HG03575 (cell line): ENCODE measurements around the gene MAP1LC3A.

Experiments used
- ATAC-seq: cut with Tn5 transposase; IDR thresholded peaks from one replicate; pipeline ENCODE4 v1.9.1; 2021; ENCODE audit not compliant: unreplicated experiment, insufficient number of reproducible peaks, low FRiP score; ENCODE audit errors: extremely low read depth

The MAP1LC3A gene

DNA sequence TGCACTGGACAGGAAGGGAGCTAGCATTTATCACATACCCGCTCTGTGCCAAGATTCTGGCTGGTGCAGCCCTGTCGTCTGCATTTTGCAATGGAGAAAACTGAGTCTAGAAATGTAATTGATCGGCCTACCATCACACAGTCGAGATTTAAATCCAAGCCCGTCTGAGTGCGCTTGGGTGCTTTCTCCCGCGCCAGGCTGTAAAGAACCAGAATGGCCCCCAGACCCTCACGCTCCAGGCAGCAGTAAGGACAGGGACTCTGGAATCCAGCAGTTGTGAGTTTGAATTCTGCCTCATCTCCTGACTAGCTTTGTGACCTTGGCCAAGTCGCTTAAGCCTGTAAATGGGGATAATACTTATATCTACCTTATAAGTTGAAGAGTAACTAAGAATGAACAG lies 31.5 kb upstream of the MAP1LC3A start:
- no peak for ATAC-seq

DNA sequence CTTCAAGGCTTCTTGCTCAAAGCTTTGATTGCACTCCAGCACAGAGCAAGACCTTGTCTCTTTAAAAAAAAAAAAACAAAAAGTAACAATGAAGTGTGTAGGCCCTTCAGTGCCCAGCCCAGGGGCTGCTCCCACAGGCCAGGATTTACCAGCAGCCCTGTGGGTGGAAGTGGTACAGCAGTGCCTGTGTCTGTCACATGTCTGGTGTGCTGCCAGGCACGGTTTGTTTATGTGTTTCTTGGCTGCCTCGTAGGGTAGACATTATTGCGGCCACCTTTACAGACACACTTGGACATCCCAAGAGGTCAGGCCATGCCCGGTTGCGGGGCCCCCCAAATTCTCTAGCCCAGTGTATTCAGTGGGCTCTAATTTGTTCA lies 29.6 kb upstream of the MAP1LC3A start:
- no peak for ATAC-seq

DNA sequence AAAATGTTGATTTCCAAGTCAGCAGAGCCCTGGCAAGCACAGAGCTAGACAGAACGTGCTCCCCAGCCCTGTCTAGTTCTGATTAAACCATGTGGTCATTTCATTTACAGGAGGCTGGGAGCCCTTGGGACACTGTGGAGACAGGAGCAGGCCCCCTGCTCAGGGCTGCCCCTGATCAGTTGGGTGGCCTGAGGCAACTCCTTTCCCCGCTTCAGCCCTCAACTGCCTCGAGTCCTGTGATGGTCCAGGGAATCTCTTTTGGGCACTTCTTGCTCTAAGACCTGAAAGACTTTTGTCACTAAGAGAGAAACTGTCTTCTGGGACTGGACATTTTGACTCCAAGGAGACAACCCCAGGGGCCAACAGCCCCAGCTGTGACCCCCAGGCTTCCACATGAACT lies 28.8 kb upstream of the MAP1LC3A start:
- ATAC-seq: no peak

DNA sequence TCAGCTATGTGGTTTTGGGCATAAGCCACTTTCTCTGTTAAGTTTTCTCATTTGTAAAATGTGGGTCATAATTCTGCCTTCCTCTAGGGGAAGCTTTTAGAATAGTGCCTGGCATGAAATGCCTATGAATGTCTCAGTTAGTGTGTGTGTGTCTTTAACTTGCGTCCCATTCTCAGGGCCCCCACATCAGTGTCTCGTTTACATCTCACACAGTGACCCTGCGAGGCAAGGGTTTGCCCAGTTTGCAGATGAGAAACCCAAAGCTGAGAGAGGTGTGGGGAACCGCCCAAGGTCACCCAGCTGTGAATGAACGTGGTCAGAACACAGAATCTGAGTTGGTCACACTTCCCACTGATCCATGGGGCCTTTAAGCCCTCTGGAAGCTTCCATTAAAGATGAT lies 28.2 kb upstream of the MAP1LC3A start:
- ATAC-seq: no peak

DNA sequence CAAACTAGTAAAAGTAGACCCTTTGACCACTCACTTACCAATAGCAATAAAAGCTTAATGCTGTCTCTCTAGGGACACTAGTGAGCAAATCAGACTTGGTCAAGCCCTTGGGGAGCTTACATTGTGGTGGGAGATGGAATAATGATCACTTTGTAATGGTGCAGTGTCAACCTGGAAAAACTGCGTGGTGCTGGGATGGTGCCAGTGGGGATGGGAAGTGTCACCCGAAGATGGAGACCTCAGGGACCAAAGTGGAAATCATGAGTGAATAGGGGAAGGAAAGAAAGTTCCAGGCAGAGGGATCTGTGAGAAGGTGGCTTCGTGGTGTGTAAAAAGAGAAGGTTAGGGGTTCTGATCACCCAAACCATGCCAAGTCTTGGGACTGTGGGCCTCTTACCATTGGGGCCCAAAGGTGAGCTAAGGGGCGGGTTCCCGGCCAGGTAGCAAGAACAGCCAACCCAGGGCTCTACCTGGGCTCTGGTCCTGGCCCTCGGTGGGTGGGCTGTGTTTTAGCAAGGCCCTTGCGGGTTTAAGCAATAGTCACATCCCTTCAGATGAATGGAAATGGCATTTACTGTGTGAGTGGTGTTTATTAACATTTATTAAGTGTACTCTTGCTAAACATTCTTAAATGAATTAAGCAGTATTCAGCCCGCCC lies 26.8 kb upstream of the MAP1LC3A start:
- ATAC-seq: no peak

DNA sequence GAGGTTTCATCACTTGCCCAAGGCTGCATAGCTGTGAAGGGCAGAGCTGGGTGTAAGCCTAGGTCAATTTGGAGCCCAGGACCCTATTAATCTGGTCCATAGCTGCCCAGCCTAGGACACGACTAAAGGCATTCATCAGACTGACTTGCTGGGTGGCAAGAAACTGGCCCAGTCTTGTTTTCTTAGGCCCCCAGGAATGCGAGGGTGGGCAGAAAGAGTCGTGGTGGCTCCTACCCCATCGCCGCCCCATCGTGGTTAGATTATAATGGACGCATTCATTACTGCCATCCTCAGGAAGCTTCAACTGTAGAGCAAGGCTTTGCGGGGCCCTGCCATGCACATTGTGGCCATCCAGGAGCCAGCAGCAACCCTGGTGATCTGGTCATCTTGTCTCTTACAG lies 26.2 kb upstream of the MAP1LC3A start:
- no peak for ATAC-seq

DNA sequence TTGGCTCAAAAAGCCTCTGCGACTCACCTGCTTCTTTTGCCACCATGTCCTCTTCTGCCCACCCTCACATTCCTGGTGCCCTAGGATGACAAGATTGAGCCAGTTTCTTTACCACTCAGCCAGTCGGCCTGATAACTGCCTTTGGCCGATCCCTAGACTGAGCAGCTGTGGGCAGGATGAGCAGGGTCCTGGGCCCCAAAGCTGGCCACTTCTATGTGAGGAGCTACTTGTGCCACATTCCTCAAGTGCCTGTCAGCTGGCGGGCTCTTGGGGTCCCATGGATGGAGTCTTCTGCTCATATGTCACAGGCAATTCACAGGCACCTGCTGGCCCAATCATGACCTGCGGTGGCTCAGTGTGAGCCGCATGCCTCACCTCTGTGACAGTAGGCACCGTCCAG lies 25.8 kb upstream of the MAP1LC3A start:
- ATAC-seq: no peak

DNA sequence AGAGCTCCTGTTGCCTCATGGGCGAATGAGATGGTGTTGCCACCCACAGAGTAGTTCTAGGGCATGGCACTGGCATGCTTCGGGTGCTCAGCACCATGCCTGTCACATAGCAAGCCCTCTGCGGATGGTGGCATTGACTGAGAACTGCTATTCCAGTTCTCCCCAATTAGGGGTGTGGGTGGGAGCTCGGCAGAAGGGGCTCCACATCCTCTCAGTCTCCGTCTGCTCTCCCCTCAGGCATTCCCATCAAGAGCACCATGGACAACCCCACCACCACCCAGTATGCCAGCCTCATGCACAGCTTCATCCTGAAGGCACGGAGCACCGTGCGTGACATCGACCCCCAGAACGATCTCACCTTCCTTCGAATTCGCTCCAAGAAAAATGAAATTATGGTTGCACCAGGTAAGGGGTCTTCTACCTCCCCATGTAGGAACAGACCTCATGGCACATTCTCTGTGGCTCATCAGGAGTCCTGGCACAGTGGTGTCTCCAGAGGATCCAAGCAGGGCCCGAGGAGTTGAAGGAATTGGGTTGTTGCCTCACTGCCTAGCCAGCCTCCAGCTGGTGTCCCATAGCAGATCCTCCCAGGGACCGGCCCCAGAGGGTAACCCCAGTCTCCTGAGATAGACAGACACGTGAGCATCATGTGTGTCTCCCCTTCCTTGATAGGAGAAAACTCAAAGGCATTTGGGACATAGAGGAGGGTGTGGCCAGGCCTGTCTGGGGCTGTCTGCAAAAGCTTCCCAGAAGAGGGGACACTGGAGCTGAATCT lies 23.9 kb upstream of the MAP1LC3A start:
- no peak for ATAC-seq

DNA sequence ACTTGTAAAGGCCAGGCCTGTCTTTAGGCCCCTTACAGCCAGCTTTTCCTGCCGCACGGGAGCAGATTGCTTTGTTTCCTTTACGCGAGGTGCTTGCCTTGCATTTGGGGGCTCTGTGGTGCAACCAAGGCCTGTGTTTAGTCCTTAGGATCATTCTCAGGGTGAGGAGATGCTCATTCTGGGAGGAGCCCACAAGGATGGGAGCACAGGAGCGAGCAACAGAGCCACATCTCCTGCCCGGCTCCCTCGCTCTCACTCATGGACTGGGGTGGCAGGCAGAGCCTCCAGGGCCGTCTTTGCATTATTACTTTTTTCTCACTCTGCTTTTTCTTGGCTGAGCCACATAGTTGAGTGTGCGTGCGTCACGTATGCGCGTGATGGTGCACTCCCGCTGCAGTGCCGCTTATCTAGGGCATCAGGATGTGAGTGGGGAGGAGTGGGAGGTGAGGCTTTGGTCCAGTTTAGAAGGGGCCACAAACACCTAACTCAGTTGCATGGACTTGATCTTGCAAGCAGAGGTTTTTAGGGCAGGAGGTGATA lies 23.1 kb upstream of the MAP1LC3A start:
- no peak for ATAC-seq

DNA sequence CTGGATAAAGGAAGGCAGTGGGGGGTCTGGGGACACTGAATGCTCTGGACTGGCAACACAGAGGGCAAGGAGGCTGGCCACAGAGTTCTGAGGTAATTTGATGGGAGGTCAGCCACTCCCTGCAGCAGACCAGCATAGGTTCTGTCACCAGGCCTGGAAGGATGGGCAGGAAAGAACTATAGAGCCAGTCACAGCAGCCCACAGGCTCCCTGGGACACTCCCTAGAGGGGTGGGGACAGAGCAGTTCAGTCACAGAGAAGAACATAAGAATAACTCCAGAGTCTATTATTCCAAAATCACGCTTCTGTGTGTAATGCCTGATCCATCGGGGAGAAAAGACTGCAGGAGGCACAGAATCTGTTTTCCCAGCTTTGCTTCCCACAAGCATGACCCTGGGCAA lies 22.7 kb upstream of the MAP1LC3A start:
- no peak for ATAC-seq

DNA sequence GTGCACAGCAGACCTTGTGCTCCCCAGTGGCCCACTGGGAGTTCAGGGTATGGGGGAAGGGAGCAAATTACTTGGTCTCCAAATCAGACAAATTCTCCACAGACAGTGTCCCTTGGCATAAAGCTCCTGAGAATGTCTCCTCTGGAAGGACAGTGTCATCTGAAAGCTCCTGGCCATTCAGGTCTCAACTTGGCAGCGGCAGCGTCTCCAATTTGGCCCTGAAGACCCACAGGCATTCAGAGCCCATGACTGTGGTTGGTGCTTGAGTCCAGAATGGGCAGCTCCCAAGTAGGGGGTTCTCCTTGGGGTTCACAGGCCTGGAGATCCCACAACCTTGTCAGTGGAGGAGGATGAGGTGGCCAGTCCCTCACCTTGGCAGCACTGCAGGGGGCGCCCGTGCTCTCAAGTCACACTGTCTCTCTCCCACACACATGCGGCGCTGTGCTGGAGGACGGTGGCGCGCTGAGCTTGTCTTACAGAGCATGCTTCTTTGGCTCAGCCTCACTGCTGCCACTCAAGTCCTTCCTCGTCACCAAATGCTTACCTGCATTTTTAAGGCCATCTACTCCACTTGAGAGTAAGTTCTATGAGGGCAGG lies 21.6 kb upstream of the MAP1LC3A start:
- ATAC-seq: no peak

DNA sequence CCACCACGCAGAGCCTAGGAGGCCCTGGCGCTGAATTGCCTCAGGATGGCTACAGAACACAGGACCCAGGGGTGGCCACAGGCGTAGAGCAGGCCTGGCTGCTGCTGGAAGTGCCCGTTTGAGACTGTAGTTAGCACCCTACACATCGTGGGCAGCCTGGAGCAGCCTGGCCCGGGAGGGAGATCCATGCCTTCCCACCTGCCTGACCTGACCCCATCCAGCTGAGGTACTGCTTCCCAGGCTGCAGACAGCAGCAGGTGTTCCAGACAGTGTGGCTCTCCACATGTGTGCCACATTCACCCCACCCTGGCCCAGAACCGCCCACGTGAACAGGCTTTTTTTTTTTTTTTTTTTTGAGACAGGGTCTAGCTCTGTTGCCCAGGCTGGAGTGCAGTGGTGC lies 20.9 kb upstream of the MAP1LC3A start:
- no peak for ATAC-seq

DNA sequence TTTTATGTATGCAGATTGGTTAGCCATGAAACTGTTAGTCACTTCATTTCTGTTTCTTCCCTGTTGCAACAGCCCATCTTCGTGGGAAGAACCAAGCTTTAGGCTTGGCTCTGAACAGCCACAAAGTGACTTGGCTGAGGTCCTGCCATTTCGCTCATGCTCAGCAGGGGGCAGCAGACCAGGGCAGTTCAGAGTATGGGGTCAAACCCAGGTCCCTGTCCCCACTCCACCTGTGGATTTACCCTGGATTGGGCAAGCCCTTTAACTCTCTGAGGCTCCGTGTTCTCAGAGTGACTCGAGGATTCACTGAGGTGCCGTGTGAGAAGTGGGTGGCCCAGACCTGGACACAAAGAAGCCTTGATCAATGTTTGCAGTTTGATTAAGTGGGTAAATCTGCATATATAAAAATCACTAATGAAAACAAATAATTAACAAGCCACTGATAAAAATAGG lies 19.8 kb upstream of the MAP1LC3A start:
- ATAC-seq: no peak

DNA sequence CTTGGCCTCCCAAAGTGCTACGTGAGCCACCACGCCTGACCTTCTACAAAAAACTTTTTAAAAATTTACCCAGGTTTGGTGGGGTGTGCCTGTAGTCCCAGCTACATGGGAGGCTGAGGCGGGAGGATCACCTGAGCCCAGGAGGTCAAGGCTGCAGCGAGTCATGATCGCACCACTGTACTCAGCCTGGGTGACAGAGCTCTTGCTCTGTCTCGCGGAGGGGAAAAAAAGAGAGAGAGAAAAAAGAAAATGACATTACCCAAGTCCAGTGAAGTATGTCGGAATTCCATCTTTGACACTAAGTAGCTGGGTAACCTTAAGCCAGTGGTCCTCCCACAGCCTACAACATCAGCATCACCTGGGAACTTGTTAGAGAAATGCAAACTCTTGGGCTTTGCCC lies 18.8 kb upstream of the MAP1LC3A start:
- no peak for ATAC-seq

DNA sequence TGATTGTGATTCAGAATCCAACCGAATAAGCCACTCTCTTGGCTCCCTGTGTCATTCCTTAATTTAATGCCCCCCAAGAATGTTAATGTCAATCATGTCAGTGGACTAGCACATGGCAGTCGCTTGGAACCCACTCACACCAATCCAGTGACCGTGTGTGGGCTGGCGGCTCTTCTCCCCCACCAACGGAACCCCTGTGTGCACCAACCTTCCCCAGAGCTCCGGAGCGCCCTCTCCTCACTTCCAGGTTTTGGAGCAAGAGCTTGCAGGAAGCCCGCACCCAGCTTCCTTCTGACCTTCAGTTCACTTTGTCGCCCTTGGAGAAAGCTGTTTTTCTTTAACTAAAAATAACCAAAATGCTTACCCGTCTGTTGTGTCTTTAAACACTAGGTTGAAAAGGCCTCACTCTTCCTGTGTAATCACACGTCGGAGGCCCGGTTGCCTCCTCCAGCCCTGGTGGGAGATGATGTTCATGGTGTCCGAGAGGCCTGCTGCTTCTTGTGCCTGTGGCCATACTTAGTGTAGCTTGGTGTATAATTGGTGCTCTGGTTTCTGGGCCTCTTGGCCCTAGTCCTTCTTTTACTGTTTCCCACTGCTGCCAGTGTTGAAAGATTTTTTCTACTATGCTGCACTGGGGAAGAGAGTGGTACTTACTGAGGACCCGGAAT lies 17.8 kb upstream of the MAP1LC3A start:
- ATAC-seq: no peak

DNA sequence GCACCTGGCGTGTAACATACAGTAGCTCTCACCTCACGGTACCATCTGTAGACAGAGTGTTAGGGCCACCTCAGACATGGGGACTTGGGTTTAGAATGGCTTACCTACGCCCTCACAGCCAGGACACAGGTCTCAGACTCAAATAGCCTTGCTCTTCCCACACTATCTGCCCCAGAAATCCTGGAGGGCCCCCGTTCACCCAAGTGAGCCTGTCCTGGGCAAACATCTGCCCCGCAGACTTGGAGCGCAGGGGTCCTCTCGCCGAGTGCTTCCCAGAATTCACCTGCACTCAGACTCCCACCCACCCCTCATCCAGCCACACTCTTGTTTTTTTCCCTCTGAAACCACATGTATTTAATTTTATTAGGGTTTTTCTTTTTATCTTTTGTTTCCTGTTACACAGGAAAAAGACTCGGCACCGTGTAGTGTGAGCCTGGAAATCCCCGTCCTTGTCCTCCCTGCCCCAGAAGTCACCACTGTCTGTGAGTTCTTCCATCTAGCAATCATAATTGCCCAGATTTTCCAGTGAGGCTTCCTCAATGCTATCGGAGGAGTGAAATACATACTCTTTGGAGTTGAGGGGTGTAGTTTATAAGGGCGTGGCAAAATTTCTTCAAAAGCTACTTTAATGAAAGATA lies 17.1 kb upstream of the MAP1LC3A start:
- ATAC-seq: no peak

DNA sequence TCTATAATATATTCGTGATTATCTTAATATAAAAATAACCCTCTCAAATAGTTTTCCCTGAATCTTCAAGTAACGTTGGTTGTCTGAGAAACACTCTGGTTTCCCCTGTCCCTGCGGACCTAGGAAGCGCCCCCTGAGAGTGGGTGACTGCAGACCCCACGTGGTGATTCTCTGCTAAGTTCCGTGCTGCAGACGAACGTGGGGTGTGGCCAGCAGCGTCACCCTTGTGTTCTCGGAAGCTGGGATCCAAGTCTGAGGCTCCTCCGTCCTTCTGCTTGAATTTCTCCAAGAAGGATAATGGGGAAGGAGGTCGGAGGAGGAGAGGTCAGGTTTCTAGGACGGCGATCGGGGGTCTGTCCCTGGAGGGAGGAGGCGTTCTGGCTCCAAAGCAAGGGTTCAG lies 16.6 kb upstream of the MAP1LC3A start:
- ATAC-seq: no peak

DNA sequence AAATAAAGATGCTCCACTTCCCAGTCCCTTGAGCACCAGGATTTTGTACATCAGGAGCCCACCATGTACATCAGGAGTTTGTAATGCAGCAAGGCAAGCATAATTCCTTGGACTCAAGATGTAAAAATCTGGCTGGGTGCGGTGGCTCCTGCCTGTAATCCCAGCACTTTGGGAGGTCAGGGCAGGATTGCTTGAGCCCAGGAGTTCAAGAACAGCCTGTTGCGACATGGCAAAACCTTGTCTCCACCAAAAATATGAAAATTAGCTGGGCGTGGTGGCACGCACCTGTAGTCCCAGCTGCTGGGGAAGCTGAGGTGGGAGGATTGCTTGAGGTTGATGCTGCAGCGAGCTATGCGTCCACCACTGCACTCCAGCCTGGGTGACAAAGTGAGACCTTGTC lies 16.1 kb upstream of the MAP1LC3A start:
- no peak for ATAC-seq

DNA sequence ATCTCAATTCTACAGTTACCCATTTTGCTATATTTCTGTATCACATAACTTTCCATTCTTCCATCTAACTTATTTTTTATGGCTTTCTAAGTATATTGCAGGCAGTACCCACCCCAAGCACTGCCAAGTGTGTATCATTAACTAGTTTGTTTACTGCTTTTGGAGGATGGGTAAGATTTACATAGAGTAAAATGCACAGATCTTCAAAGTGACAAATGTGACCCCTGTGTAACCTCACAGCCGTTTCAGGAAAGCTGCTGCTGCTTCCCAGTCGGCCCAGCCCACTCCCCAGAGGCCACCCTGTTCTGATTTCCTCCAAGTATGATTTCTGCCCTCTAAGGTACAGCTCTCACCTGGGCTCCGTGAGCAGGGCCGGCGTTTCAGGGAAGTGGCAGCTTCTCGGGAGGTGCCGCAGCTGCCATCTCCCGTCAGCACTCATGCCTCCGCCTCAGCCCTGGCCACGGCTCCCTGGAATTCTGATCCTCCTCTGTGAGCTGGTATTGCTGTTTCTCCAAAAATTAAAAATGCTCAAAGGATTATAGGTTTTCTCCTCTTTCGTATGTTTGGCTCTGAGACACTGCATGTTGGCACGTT lies 15.0 kb upstream of the MAP1LC3A start:
- ATAC-seq: no peak
